Esophagus muscularis mucosa (tissue), 4 donors: ENCODE results near the gene SND1.

Experiments used
- CTCF ChIP-seq, 3 experiments: fragments of 200-600 bp in 2 of 3; fragments of 450-650 bp in 1 of 3; sonication (generic) in 2 of 3; IDR thresholded peaks; one replicate each; pipeline ENCODE4 v1.5.1; 2017 to 2019; ENCODE audit warnings: antibody characterized with exemption in 3 of 3, mild to moderate bottlenecking in 2 of 3, moderate library complexity in 1 of 3
- EP300 ChIP-seq: sonication (generic); formaldehyde crosslinking; IDR thresholded peaks from one replicate; pipeline ENCODE4 v1.6.1; 2017; ENCODE audit warnings: antibody characterized with exemption
- POLR2A ChIP-seq: fragments of 450-650 bp; IDR thresholded peaks from one replicate; pipeline ENCODE4 v1.6.1; 2017; ENCODE audit warnings: antibody characterized with exemption, moderate library complexity, mild to moderate bottlenecking, low read depth
- POLR2AphosphoS5 ChIP-seq, 2 donors: sonication (generic); formaldehyde crosslinking; IDR thresholded peaks; one replicate each; pipeline ENCODE4 v1.6.1; 2017; ENCODE audit warnings: antibody characterized with exemption in 2 of 2

- no peak for TF ChIP-seq CTCF (IDR thresholded peaks at IDR 0.05)
- TF ChIP-seq POLR2A = no peak
- no peak for TF ChIP-seq POLR2AphosphoS5 (IDR thresholded peaks at IDR 0.05)
- no peak for TF ChIP-seq EP300
Measured at GRCh38 chr7:127689194-127689772, 37.3 kb downstream of the SND1 start.
